Hepatocyte (in vitro differentiated cells): ENCODE data around the gene RPTOR. TPM values are rescaled to one million over a fixed set of nuclear protein-coding genes. Genes with fewer than 3 reads are reported as not detected.

Experiments used
- DNase-seq: peaks from one replicate; pipeline ENCODE4 v3.0.0-alpha.2; 2016; ENCODE audit warnings: low spot score
- H2AFZ ChIP-seq: fragments of 200-600 bp; sonication (generic); 2 replicates; pipeline ENCODE4 v1.6.0; 2016; ENCODE audit warnings: antibody characterized with exemption, mild to moderate bottlenecking
- H3K27ac ChIP-seq: fragments of 200-600 bp; sonication (generic); 2 replicates; pipeline ENCODE4 v1.5.1; 2016; ENCODE audit warnings: mild to moderate bottlenecking
- H3K27me3 ChIP-seq: fragments of 200-600 bp; sonication (generic); 2 replicates; pipeline ENCODE4 v1.6.1; 2016
- H3K36me3 ChIP-seq: fragments of 200-600 bp; sonication (generic); replicated peaks from 2 replicates; pipeline ENCODE4 v1.5.1; 2016; ENCODE audit warnings: low read depth; ENCODE audit not compliant: insufficient read depth
- H3K4me1 ChIP-seq: fragments of 200-600 bp; sonication (generic); 2 replicates; pipeline ENCODE4 v1.5.1; 2016; ENCODE audit warnings: mild to moderate bottlenecking, moderate library complexity; ENCODE audit not compliant: insufficient read depth
- H3K4me2 ChIP-seq: fragments of 200-600 bp; sonication (generic); 2 replicates; pipeline ENCODE4 v1.6.0; 2016
- H3K4me3 ChIP-seq: fragments of 200-600 bp; sonication (generic); 2 replicates; pipeline ENCODE4 v1.5.1; 2016; ENCODE audit warnings: mild to moderate bottlenecking
- H3K79me2 ChIP-seq: fragments of 200-600 bp; sonication (generic); 2 replicates; pipeline ENCODE4 v1.6.0; 2017; ENCODE audit warnings: mild to moderate bottlenecking
- H3K9me2 ChIP-seq: fragments of 200-600 bp; sonication (generic); replicated peaks from 2 replicates; pipeline ENCODE4 v1.6.0; 2017; ENCODE audit warnings: mild to moderate bottlenecking; ENCODE audit not compliant: insufficient read depth
- H3K9me3 ChIP-seq: fragments of 200-600 bp; sonication (generic); 2 replicates; pipeline ENCODE4 v1.5.1; 2016; ENCODE audit warnings: low read depth, mild to moderate bottlenecking
- H4K20me1 ChIP-seq: fragments of 200-600 bp; sonication (generic); 2 replicates; pipeline ENCODE4 v1.6.0; 2016; ENCODE audit warnings: mild to moderate bottlenecking; ENCODE audit not compliant: insufficient read depth, poor library complexity, severe bottlenecking
- CTCF ChIP-seq: fragments of 200-600 bp; sonication (generic); IDR thresholded peaks from 2 replicates; pipeline ENCODE4 v1.5.1; 2016; ENCODE audit warnings: antibody characterized with exemption, mild to moderate bottlenecking; ENCODE audit not compliant: poor library complexity
- EZH2 ChIP-seq: fragments of 200-600 bp; sonication (generic); IDR thresholded peaks from 2 replicates; pipeline ENCODE4 v1.6.1; 2016; ENCODE audit warnings: antibody characterized with exemption, mild to moderate bottlenecking, borderline replicate concordance
- EZH2phosphoT487 ChIP-seq: fragments of 200-600 bp; sonication (generic); IDR thresholded peaks from one replicate; pipeline ENCODE4 v1.6.1; 2018; ENCODE audit warnings: antibody characterized with exemption, mild to moderate bottlenecking, low read depth, moderate library complexity; ENCODE audit not compliant: unreplicated experiment, severe bottlenecking
- WGBS: methylation state at CpG from one replicate; pipeline ENCODE4 v1.1.6; 2016; ENCODE audit warnings: low lambda C conversion rate; ENCODE audit errors: missing lambda C conversion rate; 5-methylcytosine and 5-hydroxymethylcytosine counted together
- polyA plus RNA-seq: library from polyadenylated mRNA; unstranded; fragments of >200 nt; fragmentation: Nextera tagmentation; extraction: Ambion mirVana; gene quantifications from 2 replicates; pipeline ENCODE4 v1.2.1, GENCODE V29; 2016
- total RNA-seq: library from RNA; depleted of rRNA; stranded (reverse); fragments of >200 nt; gene quantifications from 2 replicates; pipeline ENCODE4 v1.2.3, GENCODE V29; 2014

The RPTOR gene
- total and polyA plus RNA-seq, 2 experiments from 2014 or later, result 14.1 to 20.6 TPM

- H3K36me3 ChIP-seq, result no peaks in the 10 kb centered on the region
- no peak overlapping the region for H2AFZ ChIP-seq
- 93% methylated on average over 4 of the region's 4 CpGs for WGBS
- no peak overlapping the region for H3K4me3 ChIP-seq
- no peak overlapping the region for H3K27ac ChIP-seq
- TF ChIP-seq EZH2phosphoT487 (no peak), CTCF (no peak), EZH2 (no peak)
- no peak overlapping the region for H3K4me2 ChIP-seq
- no peaks in the 10 kb centered on the region for H3K9me2 ChIP-seq
- H3K79me2 ChIP-seq, result no peaks in the 10 kb centered on the region
- H4K20me1 ChIP-seq, result no peaks in the 10 kb centered on the region
- no peak for DNase-seq
- no peaks in the 10 kb centered on the region for H3K9me3 ChIP-seq
- H3K27me3 ChIP-seq, result no peaks in the 10 kb centered on the region
- no peaks in the 10 kb centered on the region for H3K4me1 ChIP-seq
Measured at GRCh38 chr17:80936218-80936617, 391.6 kb downstream of the RPTOR start.

- no peak for TF ChIP-seq EZH2
- no peak for TF ChIP-seq EZH2phosphoT487
- TF ChIP-seq CTCF, result no peak
- Histone ChIP-seq H3K9me3 (no peaks in the 10 kb centered on the region), H3K4me3 (no peak overlapping the region), H2AFZ (no peak overlapping the region), H3K36me3 (no peaks in the 10 kb centered on the region), H3K27me3 (no peaks in the 10 kb centered on the region), H3K79me2 (no peaks in the 10 kb centered on the region), H3K9me2 (no peaks in the 10 kb centered on the region), H3K4me1 (no peaks in the 10 kb centered on the region), H3K27ac (no peak overlapping the region), H4K20me1 (no peaks in the 10 kb centered on the region), H3K4me2 (no peak overlapping the region)
- WGBS, result 88% methylated on average over 12 of the region's 12 CpGs
- DNase-seq, result no peak
Measured at GRCh38 chr17:80936723-80937122, 392.1 kb downstream of the RPTOR start.

GRCh38 chr17:80937462-80938381, 393.1 kb downstream of the RPTOR start:
- no peak overlapping the region for H3K4me2 ChIP-seq
- H4K20me1 ChIP-seq, result no peaks in the 10 kb centered on the region
- no peak overlapping the region for H3K27ac ChIP-seq
- H3K36me3 ChIP-seq, result no peaks in the 10 kb centered on the region
- 91% methylated on average over 28 of the region's 28 CpGs for WGBS
- TF ChIP-seq EZH2phosphoT487, result no peak
- TF ChIP-seq EZH2, result no peak
- no peak for TF ChIP-seq CTCF
- no peak overlapping the region for H3K4me3 ChIP-seq
- peaks cover 4% of the 10 kb centered on the region for H3K4me1 ChIP-seq
- no peaks in the 10 kb centered on the region for H3K79me2 ChIP-seq
- no peaks in the 10 kb centered on the region for H3K9me3 ChIP-seq
- no peak overlapping the region for H2AFZ ChIP-seq
- no peaks in the 10 kb centered on the region for H3K27me3 ChIP-seq
- no peak for DNase-seq
- no peaks in the 10 kb centered on the region for H3K9me2 ChIP-seq
